ENCODE measurements around the gene TIGD4. TPM values are rescaled to one million over a fixed set of nuclear protein-coding genes. Genes with fewer than 3 reads are reported as not detected.
A peak's percentile ranks its signal among the peaks of the same experiment; 100 is the strongest.

The TIGD4 gene
- total RNA-seq, 1 donor from 2014 or later = 0.83 TPM

DNA sequence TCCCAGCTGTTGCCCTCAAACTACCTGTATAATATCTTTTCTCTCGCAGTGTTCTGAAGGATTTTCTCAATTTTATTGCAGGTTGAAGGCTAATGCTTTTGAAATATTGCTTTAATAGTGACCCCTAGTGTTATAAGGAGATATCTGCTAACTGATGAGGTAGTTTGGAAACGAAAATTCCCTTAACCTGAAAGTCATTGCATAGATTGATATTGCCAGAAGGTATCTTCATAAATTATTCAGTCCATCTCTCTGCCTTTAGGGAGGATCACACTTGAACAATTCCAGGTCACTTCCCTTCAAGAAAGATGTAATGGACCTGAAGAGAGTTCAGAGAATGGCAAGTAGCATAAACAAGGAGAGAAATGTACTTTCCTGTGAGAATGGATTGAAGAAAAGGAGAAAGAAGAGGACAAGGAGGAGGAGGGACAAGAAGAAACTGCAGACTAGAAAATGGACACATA, 44.1 kb downstream of the TIGD4 start:
- peak; percentile 50 for TF ChIP-seq CTCF (IDR thresholded peaks at IDR 0.05; ENCODE audit: partially characterized antibody, unreplicated experiment)
- H3K27me3 Mint-ChIP-seq (ENCODE audit: unreplicated experiment) = no peaks in the 10 kb centered on the region
- no peak for DNase-seq
- H3K27ac Mint-ChIP-seq (ENCODE audit: unreplicated experiment) = no peak overlapping the region
- H3K9me3 Mint-ChIP-seq (ENCODE audit: unreplicated experiment) = no peaks in the 10 kb centered on the region
- H3K36me3 Mint-ChIP-seq (ENCODE audit: unreplicated experiment) = no peaks in the 10 kb centered on the region
- peaks cover 3% of the 10 kb centered on the region for H3K4me1 Mint-ChIP-seq (ENCODE audit: low read depth, unreplicated experiment)
- H3K4me3 Mint-ChIP-seq (ENCODE audit: unreplicated experiment) = no peak overlapping the region

- H3K9me3 Mint-ChIP-seq (ENCODE audit: unreplicated experiment) = no peaks in the 10 kb centered on the region
- no peak overlapping the region for H3K27ac Mint-ChIP-seq (ENCODE audit: unreplicated experiment)
- no peak for DNase-seq
- H3K27me3 Mint-ChIP-seq (ENCODE audit: unreplicated experiment) = no peaks in the 10 kb centered on the region
- no peaks in the 10 kb centered on the region for H3K36me3 Mint-ChIP-seq (ENCODE audit: unreplicated experiment)
- TF ChIP-seq CTCF (IDR thresholded peaks at IDR 0.05; ENCODE audit: partially characterized antibody, unreplicated experiment) = no peak
- H3K4me1 Mint-ChIP-seq (ENCODE audit: low read depth, unreplicated experiment) = peaks cover 3% of the 10 kb centered on the region
- no peak overlapping the region for H3K4me3 Mint-ChIP-seq (ENCODE audit: unreplicated experiment)
Measured at GRCh38 chr4:152734699-152735050, 44.9 kb downstream of the TIGD4 start.

DNA sequence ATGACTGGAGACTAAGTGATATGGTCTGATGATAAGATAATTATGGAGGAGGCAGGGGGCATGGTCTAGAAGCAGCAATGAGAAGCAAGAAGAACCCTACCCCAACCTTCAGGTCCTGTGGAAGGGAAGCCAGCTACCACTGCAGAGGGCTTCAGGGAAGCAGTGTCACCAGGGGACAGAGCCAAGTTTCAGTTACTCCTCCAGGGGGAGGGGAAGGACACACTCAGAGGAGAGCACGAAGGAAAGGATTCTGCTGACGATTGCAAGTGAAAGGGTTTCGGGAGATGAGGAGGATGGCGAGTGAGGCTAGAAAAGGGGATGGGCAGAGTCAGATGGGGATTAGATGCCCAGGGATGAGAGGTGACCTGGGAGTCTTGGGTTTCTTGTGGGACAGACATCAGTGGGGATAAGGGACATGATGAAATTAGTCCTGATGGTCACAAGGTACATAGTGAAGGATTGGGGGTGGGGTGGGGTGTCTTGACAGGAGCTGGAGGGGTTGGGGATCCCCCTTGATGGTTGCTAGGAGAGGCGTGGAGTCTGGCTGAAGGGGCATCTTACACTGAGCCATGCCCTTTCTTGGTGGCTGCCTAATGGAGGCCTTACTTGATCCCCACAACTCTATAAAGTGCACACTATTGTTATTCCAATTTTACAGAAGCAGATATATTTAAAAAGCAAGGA, 45.4 kb downstream of the TIGD4 start:
- H3K4me1 Mint-ChIP-seq (ENCODE audit: low read depth, unreplicated experiment) = peaks cover 3% of the 10 kb centered on the region
- no peak for TF ChIP-seq CTCF (IDR thresholded peaks at IDR 0.05; ENCODE audit: partially characterized antibody, unreplicated experiment)
- no peaks in the 10 kb centered on the region for H3K9me3 Mint-ChIP-seq (ENCODE audit: unreplicated experiment)
- H3K4me3 Mint-ChIP-seq (ENCODE audit: unreplicated experiment) = no peak overlapping the region
- no peak for DNase-seq
- H3K36me3 Mint-ChIP-seq (ENCODE audit: unreplicated experiment) = no peaks in the 10 kb centered on the region
- H3K27ac Mint-ChIP-seq (ENCODE audit: unreplicated experiment) = no peak overlapping the region
- H3K27me3 Mint-ChIP-seq (ENCODE audit: unreplicated experiment) = no peaks in the 10 kb centered on the region

- Mint-ChIP-seq H3K4me3 (ENCODE audit: unreplicated experiment) (no peak overlapping the region), H3K27me3 (ENCODE audit: unreplicated experiment) (no peaks in the 10 kb centered on the region), H3K4me1 (ENCODE audit: low read depth, unreplicated experiment) (peaks cover 3% of the 10 kb centered on the region), H3K36me3 (ENCODE audit: unreplicated experiment) (no peaks in the 10 kb centered on the region), H3K27ac (ENCODE audit: unreplicated experiment) (no peak overlapping the region), H3K9me3 (ENCODE audit: unreplicated experiment) (peaks cover 3% of the 10 kb centered on the region)
- TF ChIP-seq CTCF (IDR thresholded peaks at IDR 0.05; ENCODE audit: partially characterized antibody, unreplicated experiment) = no peak
- DNase-seq = no peak
Measured at GRCh38 chr4:152731997-152732396, 47.5 kb downstream of the TIGD4 start.

DNA sequence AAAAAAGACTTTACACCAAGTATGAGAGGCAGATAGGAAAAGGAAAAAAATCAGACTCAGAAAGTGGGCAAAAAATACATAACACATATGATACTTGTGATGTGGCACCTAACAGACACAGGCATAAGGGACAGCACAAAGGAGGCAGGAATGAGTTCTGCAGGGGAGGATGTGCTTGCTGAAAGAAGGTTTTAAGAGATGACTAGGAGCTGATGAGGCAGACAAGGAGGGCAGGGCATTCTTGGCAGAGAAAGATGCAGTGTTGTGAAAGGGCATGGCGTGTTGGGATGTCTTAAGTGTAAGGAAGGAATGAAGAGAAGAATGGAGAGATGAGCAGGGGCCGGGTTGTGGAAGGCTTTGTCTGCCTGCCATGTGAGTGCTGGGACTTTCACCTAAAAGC, 50.1 kb downstream of the TIGD4 start:
- no peaks in the 10 kb centered on the region for H3K27me3 Mint-ChIP-seq (ENCODE audit: unreplicated experiment)
- TF ChIP-seq CTCF (IDR thresholded peaks at IDR 0.05; ENCODE audit: partially characterized antibody, unreplicated experiment) = no peak
- no peaks in the 10 kb centered on the region for H3K4me1 Mint-ChIP-seq (ENCODE audit: low read depth, unreplicated experiment)
- H3K4me3 Mint-ChIP-seq (ENCODE audit: unreplicated experiment) = no peak overlapping the region
- H3K36me3 Mint-ChIP-seq (ENCODE audit: unreplicated experiment) = no peaks in the 10 kb centered on the region
- peaks cover 3% of the 10 kb centered on the region for H3K9me3 Mint-ChIP-seq (ENCODE audit: unreplicated experiment)
- H3K27ac Mint-ChIP-seq (ENCODE audit: unreplicated experiment) = no peak overlapping the region
- DNase-seq = no peak

All from glutamatergic neuron (in vitro differentiated cells).